Thymus (tissue), 11 donors: Measurements from ENCODE around the gene IL7R. TPM values are rescaled to one million over a fixed set of nuclear protein-coding genes. Genes with fewer than 3 reads are reported as not detected.

ENCODE experiments used
- DNase-seq, 9 donors: peaks; one replicate each; pipeline ENCODE4 v3.0.0-alpha.2; 2013; ENCODE audit warnings: low spot score in 9 of 9, low read depth in 6 of 9, missing footprints in 1 of 9
- H3K27ac ChIP-seq, 2 donors: one replicate each; pipeline ENCODE4 v1.5.1; 2013; ENCODE audit warnings: control low read depth in 1 of 2, low read depth in 1 of 2, low read length in 1 of 2, mild to moderate bottlenecking in 1 of 2, moderate library complexity in 1 of 2
- H3K27me3 ChIP-seq, 2 donors: one replicate each; pipeline ENCODE4 v1.5.1; 2013; ENCODE audit warnings: low read length in 1 of 2; ENCODE audit not compliant: control insufficient read depth in 2 of 2, insufficient read depth in 1 of 2
- H3K36me3 ChIP-seq, 2 donors: one replicate each; pipeline ENCODE4 v1.5.1; 2013; ENCODE audit warnings: low read length in 1 of 2, mild to moderate bottlenecking in 1 of 2, moderate library complexity in 1 of 2; ENCODE audit not compliant: control insufficient read depth in 2 of 2, insufficient read depth in 2 of 2
- H3K4me1 ChIP-seq, 2 donors: one replicate each; pipeline ENCODE4 v1.5.1; 2013; ENCODE audit warnings: low read length in 2 of 2; ENCODE audit not compliant: control insufficient read depth in 2 of 2, insufficient read depth in 2 of 2
- H3K4me3 ChIP-seq, 2 donors: one replicate each; pipeline ENCODE4 v1.5.1; 2013; ENCODE audit warnings: low read length in 2 of 2, control low read depth in 1 of 2, mild to moderate bottlenecking in 1 of 2
- H3K9me3 ChIP-seq, 2 donors: one replicate each; pipeline ENCODE4 v1.5.1; 2013; ENCODE audit warnings: low read length in 1 of 2, mild to moderate bottlenecking in 1 of 2; ENCODE audit not compliant: control insufficient read depth in 2 of 2, insufficient read depth in 1 of 2
- WGBS: extraction: QIAGEN DNeasy Blood & Tissue Kit; methylation state at CpG from one replicate; pipeline ENCODE4 v1.1.7; 2013; 5-methylcytosine and 5-hydroxymethylcytosine counted together
- polyA plus RNA-seq: library from polyadenylated mRNA; stranded (reverse); fragments of 200-250 nt; gene quantifications from one replicate; pipeline ENCODE4 v1.2.3, GENCODE V29; 2013
- total RNA-seq: library from RNA; stranded (reverse); fragments of 120-200 nt; gene quantifications from one replicate; pipeline ENCODE4 v1.2.4, GENCODE V29; 2013
- donor health status: healthy.

The IL7R gene
- total and polyA plus RNA-seq, 2 donors = 167 TPM

DNA sequence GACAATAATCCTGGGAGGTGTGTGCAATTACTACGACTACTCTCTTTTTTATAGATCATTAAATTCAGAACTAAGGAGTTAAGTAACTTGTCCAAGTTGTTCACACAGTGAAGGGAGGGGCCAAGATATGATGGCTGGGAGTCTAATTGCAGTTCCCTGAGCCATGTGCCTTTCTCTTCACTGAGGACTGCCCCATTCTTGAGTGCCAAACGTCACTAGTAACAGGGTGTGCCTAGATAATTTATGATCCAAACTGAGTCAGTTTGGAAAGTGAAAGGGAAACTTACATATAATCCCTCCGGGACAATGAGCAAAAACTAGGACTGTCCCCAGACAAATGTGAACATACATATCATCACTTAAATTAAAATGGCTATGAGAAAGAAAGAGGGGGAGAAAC lies 20.2 kb downstream of the IL7R start:
- WGBS = 81% methylated on average over 3 of the region's 3 CpGs
- H3K4me3 ChIP-seq = no peak overlapping the region
- DNase-seq = peak in 1 of 9 donors; percentile 16
- H3K9me3 ChIP-seq = no peaks in the 10 kb centered on the region
- peak overlapping the region; percentile 6 to 13 for H3K27ac ChIP-seq
- peaks cover 49 to 55% of the 10 kb centered on the region in 2 donors for H3K4me1 ChIP-seq
- H3K27me3 ChIP-seq = no peaks in the 10 kb centered on the region
- H3K36me3 ChIP-seq = peaks cover 55 to 82% of the 10 kb centered on the region in 2 donors

DNA sequence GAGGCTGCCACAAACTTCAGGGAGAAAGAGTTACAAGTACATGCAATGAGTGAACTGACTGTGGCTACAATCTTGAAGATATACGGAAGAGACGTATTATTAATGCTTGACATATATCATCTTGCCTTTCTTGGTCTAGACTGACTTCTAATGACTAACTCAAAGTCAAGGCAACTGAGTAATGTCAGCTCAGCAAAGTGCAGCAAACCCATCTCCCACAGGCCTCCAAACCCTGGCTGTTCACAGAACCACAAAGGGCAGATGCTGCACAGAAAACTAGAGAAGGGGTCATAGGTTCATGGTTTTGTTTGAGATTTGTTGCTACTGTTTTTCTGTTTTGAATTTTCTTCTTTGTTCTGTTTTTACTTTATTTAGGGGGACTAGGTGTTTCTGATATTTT lies 21.0 kb downstream of the IL7R start:
- WGBS = 95% methylated on average over 2 of the region's 2 CpGs
- Histone ChIP-seq H3K4me1 (peaks cover 56 to 57% of the 10 kb centered on the region in 2 donors), H3K4me3 (no peak overlapping the region), H3K9me3 (no peaks in the 10 kb centered on the region), H3K27ac (peak overlapping the region in 1 of 2 donors; percentile 33), H3K36me3 (peaks cover 55 to 78% of the 10 kb centered on the region in 2 donors), H3K27me3 (no peaks in the 10 kb centered on the region)
- DNase-seq = peak in 1 of 9 donors; percentile 43

DNA sequence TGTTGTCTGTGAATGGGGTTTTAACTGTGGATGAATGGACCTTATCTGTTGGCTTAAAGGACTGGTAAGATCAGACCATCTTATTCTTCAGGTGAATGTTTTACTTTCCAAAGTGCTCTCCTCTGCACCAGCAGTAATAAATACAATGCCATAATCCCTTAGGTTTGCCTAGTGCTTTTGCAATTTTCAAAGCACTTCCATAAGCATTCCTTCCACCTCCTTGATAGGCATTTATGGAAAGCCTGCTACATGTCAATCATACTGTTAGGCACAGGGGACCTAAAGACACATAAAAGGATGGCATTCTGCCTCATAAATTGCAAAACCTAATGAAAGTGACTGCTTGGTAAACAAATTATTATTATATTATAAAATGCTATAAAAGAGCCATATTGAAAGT lies 21.4 kb downstream of the IL7R start:
- DNase-seq = no peak
- Histone ChIP-seq H3K4me3 (no peak overlapping the region), H3K4me1 (peaks cover 60% of the 10 kb centered on the region in 2 donors), H3K9me3 (no peaks in the 10 kb centered on the region), H3K36me3 (peaks cover 54 to 76% of the 10 kb centered on the region in 2 donors), H3K27ac (no peak overlapping the region), H3K27me3 (no peaks in the 10 kb centered on the region)

DNA sequence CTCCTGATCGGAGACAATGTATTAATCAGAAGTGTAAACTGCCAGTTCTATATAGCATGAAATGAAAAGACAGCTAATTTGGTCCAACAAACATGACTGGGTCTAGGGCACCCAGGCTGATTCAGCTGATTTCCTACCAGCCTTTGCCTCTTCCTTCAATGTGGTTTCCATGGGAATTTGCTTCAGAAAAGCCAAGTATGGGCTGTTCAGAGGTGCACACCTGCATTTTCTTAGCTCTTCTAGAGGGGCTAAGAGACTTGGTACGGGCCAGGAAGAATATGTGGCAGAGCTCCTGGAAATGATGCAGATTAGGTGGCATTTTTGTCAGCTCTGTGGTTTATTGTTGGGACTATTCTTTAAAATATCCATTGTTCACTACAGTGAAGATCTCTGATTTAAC lies 22.4 kb downstream of the IL7R start:
- Histone ChIP-seq H3K9me3 (no peaks in the 10 kb centered on the region), H3K36me3 (peaks cover 44 to 66% of the 10 kb centered on the region in 2 donors), H3K4me3 (no peak overlapping the region), H3K27ac (peak overlapping the region; percentile 66 to 71), H3K4me1 (peaks cover 60 to 70% of the 10 kb centered on the region in 2 donors), H3K27me3 (no peaks in the 10 kb centered on the region)
- peak in 1 of 9 donors; percentile 56 for DNase-seq
- WGBS = 49% methylated on average over 2 of the region's 2 CpGs

DNA sequence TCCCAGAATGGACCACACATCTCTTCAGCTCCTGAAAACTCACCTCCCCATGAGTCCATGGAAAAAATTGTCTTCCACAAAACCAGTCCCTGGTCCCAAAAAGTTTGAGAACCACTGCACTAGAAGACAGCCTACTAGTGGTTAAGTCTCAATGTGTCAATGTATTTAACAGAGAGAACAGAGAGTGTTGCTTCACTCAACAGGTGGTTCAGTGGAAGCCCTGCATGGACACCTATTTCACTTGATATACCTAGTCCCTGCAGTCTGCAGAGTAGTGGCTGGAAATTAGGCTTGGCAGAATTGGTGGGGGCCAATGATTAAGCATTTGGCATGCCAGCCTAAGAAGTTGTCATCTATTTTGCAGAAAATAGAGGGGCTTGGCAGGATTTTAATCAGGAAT lies 23.0 kb downstream of the IL7R start:
- Histone ChIP-seq H3K27me3 (no peaks in the 10 kb centered on the region), H3K36me3 (peaks cover 38 to 60% of the 10 kb centered on the region in 2 donors), H3K4me3 (no peak overlapping the region), H3K9me3 (no peaks in the 10 kb centered on the region), H3K27ac (peak overlapping the region; percentile 10 to 66), H3K4me1 (peaks cover 59 to 74% of the 10 kb centered on the region in 2 donors)
- DNase-seq = peak in 1 of 9 donors; percentile 45

DNA sequence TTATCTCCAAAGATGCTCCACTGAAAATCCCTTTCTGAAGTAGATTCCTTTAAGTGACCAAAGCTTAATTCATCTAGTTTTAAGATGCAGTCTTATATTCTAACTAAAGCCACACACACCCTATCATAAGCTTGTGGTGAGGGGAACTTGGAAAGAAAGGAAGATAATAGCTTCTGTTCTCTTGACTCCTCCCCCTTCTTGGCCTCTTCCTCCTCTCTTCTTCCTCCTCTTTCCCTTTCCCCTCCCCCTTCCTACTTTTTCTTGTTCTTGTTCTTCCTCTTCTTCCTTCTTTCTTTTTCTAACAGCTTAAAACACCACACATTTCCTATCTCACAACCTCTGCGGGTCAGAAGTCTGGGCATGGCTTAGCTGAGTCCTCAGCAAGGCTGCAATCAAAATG lies 23.5 kb downstream of the IL7R start:
- Histone ChIP-seq H3K27ac (peak overlapping the region in 1 of 2 donors; percentile 66), H3K27me3 (no peaks in the 10 kb centered on the region), H3K4me1 (peaks cover 56 to 74% of the 10 kb centered on the region in 2 donors), H3K9me3 (no peaks in the 10 kb centered on the region), H3K36me3 (peaks cover 33 to 55% of the 10 kb centered on the region in 2 donors), H3K4me3 (no peak overlapping the region)
- DNase-seq = peak in 1 of 9 donors; percentile 31
- WGBS = 84% methylated on average over 1 of the region's 1 CpG

DNA sequence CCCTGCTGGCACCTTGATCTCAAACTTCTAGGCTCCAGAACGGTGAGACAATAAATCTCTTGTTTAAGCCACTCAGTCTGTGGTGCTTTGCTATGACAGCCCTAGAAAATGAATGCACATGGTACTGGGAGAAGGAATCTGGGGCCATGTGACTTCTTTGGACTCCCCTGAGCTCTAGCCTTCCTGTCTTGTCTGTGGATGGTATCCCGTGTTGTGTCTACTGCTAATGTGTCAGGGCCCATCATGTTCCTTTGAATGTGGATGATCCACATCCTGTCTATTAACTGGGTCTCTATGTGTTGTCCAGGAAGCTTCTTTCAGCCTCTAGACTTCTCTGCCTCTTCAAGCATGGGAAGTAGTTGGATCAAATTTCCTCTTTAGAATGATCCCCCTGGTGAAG lies 25.1 kb downstream of the IL7R start:
- H3K9me3 ChIP-seq = no peaks in the 10 kb centered on the region
- peak in 1 of 9 donors; percentile 27 for DNase-seq
- H3K27ac ChIP-seq = peak overlapping the region; percentile 1 to 43
- WGBS = 79% methylated on average over 2 of the region's 2 CpGs
- H3K27me3 ChIP-seq = no peaks in the 10 kb centered on the region
- H3K4me3 ChIP-seq = no peak overlapping the region
- H3K4me1 ChIP-seq = peaks cover 51 to 66% of the 10 kb centered on the region in 2 donors
- peaks cover 17 to 39% of the 10 kb centered on the region in 2 donors for H3K36me3 ChIP-seq

DNA sequence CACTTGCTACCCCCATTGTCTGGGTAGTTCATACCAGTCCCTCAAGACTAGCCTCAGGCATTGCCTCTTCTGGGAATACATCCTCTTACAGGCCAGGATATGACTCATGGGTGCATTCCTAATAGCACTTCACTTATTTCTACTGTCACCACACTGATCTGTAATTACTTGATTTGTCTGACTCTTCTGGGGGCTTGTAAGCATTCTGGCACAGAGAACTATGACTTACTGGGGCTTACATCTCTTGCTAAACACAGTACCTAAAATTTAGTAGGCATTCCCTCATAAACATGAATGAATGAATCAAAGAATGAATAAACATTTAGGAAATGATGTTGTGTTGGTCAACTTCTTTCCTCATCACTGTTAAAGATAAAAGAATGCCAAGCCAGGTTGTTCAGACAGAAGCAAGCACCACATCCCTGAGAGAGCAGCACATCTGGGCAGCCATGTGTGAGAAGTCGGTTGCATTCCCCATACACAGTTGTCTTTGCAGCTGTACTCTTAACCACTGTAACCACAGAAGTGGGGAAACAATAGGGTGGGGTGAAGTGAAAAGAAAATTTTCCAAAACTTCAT lies 27.6 kb downstream of the IL7R start:
- H3K36me3 ChIP-seq = peaks cover 5 to 17% of the 10 kb centered on the region in 2 donors
- WGBS = 3% methylated on average over 1 of the region's 1 CpG
- H3K27ac ChIP-seq = peak overlapping the region; percentile 36 to 92
- no peaks in the 10 kb centered on the region for H3K27me3 ChIP-seq
- peaks cover 35 to 53% of the 10 kb centered on the region in 2 donors for H3K4me1 ChIP-seq
- peak in 7 of 9 donors; percentile 50 to 90 (median 78) for DNase-seq
- H3K4me3 ChIP-seq = no peak overlapping the region
- H3K9me3 ChIP-seq = no peaks in the 10 kb centered on the region

DNA sequence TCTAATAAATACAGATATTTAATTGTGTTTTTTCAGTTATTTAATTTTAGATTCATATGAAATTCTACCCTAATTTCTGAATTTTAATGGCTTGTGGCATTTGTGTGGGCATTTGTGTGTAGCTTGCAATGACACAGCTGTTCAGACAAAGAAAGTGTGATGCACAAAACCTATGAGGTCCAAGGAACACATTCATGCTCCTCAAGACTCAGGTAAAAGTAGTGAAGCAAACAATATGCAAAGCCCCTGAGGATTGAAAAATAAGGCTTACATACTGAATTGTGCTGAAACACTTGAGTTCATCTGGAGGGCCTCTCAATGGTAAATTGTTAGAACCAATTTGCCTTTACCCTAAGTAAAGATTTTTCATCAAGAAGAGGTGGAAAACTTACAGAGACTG lies 28.1 kb downstream of the IL7R start:
- no peaks in the 10 kb centered on the region for H3K9me3 ChIP-seq
- peaks cover 30 to 51% of the 10 kb centered on the region in 2 donors for H3K4me1 ChIP-seq
- peaks cover 0 to 12% of the 10 kb centered on the region in 2 donors for H3K36me3 ChIP-seq
- H3K4me3 ChIP-seq = no peak overlapping the region
- no peaks in the 10 kb centered on the region for H3K27me3 ChIP-seq
- H3K27ac ChIP-seq = peak overlapping the region; percentile 55 to 92
- DNase-seq = no peak
